Colonic mucosa (tissue), 4 donors: Measurements from ENCODE around the gene TBCD. TPM values are rescaled to one million over a fixed set of nuclear protein-coding genes. Genes with fewer than 3 reads are reported as not detected.

Experiments used
- DNase-seq: peaks from one replicate; pipeline ENCODE4 v3.0.0-alpha.2; 2020
- H3K27ac ChIP-seq: fragments of 200-600 bp; one replicate; pipeline ENCODE4 v1.8.0; 2021
- H3K27me3 ChIP-seq: fragments of 200-600 bp; one replicate; pipeline ENCODE4 v1.8.0; 2021
- H3K36me3 ChIP-seq: fragments of 200-600 bp; one replicate; pipeline ENCODE4 v1.8.0; 2021
- H3K4me1 ChIP-seq: fragments of 200-600 bp; one replicate; pipeline ENCODE4 v1.8.0; 2021; ENCODE audit warnings: mild to moderate bottlenecking
- H3K4me3 ChIP-seq: fragments of 200-600 bp; one replicate; pipeline ENCODE4 v1.8.0; 2021
- H3K9ac ChIP-seq, 2 donors: one replicate each; pipeline ENCODE4 v1.7.0; 2013; ENCODE audit warnings: control low read depth in 2 of 2, low read depth in 2 of 2, low read length in 2 of 2
- H3K9me3 ChIP-seq: fragments of 200-600 bp; one replicate; pipeline ENCODE4 v1.8.0; 2021
- CTCF ChIP-seq: fragments of 200-600 bp; IDR thresholded peaks from one replicate; pipeline ENCODE4 v1.8.0; 2022; ENCODE audit warnings: antibody characterized with exemption, mild to moderate bottlenecking
- intact Hi-C: fragments of 100-400 bp; cut with DNase I; formaldehyde crosslinking; loops from one replicate; pipeline ENCODE4 v1.14.1; 2022
- total RNA-seq, 2 donors: library from RNA; stranded (reverse); fragmentation: NEBNext Ultra II Directional in 1 of 2; extraction: Animal tissue kit (Norgen Biotek cat#: 25700) in 1 of 2; gene quantifications; one replicate each; pipeline ENCODE4 v1.2.1, GENCODE V29; 2021
- donor health status: healthy.
- donor health status: DM: no; HTN: no; CAD: no.
- donor health status: DM: no; HTN: no; CAD: no.

Gene TBCD
- total RNA-seq, 2 donors from 2014 or later, result 49.2 to 101 TPM

- Histone ChIP-seq H3K9me3 (no peaks in the 10 kb centered on the region), H3K27me3 (no peaks in the 10 kb centered on the region), H3K27ac (no peak overlapping the region), H3K4me3 (no peak overlapping the region), H3K9ac (no peak overlapping the region), H3K36me3 (no peaks in the 10 kb centered on the region), H3K4me1 (no peaks in the 10 kb centered on the region)
- no peak for DNase-seq
- no peak for TF ChIP-seq CTCF
- intact Hi-C loops, result no loop called here
Measured at GRCh38 chr17:82907797-82908542, 156.1 kb downstream of the TBCD start.

- Histone ChIP-seq H3K27me3 (no peaks in the 10 kb centered on the region), H3K4me3 (no peak overlapping the region), H3K4me1 (no peaks in the 10 kb centered on the region), H3K9ac (no peak overlapping the region), H3K9me3 (no peaks in the 10 kb centered on the region), H3K36me3 (no peaks in the 10 kb centered on the region), H3K27ac (no peak overlapping the region)
- TF ChIP-seq CTCF, result no peak
- DNase-seq, result no peak
- intact Hi-C loops, result no loop called here
Measured at GRCh38 chr17:82908543-82909160, 156.8 kb downstream of the TBCD start.

- TF ChIP-seq CTCF, result no peak
- Histone ChIP-seq H3K4me1 (no peaks in the 10 kb centered on the region), H3K27ac (no peak overlapping the region), H3K4me3 (no peak overlapping the region), H3K27me3 (no peaks in the 10 kb centered on the region), H3K36me3 (no peaks in the 10 kb centered on the region), H3K9ac (no peak overlapping the region), H3K9me3 (no peaks in the 10 kb centered on the region)
- intact Hi-C loops, result no loop called here
- DNase-seq, result no peak
Measured at GRCh38 chr17:82909322-82909904, 157.5 kb downstream of the TBCD start.

GRCh38 chr17:82910041-82910481, 158.2 kb downstream of the TBCD start:
- Histone ChIP-seq H3K4me1 (no peaks in the 10 kb centered on the region), H3K4me3 (no peak overlapping the region), H3K9ac (no peak overlapping the region), H3K9me3 (no peaks in the 10 kb centered on the region), H3K36me3 (no peaks in the 10 kb centered on the region), H3K27ac (no peak overlapping the region), H3K27me3 (no peaks in the 10 kb centered on the region)
- intact Hi-C loops, result loop anchor here (5.0 kb wide), 1 partner anchor 128 kb away; no protein-coding TSS in a partner anchor
- DNase-seq, result no peak
- TF ChIP-seq CTCF, result no peak

- Histone ChIP-seq H3K4me1 (no peaks in the 10 kb centered on the region), H3K9ac (no peak overlapping the region), H3K4me3 (no peak overlapping the region), H3K27me3 (no peaks in the 10 kb centered on the region), H3K9me3 (no peaks in the 10 kb centered on the region), H3K36me3 (no peaks in the 10 kb centered on the region), H3K27ac (no peak overlapping the region)
- intact Hi-C loops, result loop anchor here (5.0 kb wide), 1 partner anchor 128 kb away; no protein-coding TSS in a partner anchor
- DNase-seq, result no peak
- TF ChIP-seq CTCF, result no peak
Measured at GRCh38 chr17:82910770-82911169, 158.9 kb downstream of the TBCD start.
